OCI-LY1 (cell line): ENCODE data around the gene RRAS.

Experiments used
- CTCF ChIP-seq: fragments of 200-600 bp; sonication (generic), shearing (Covaris generic); IDR thresholded peaks from 2 replicates; pipeline ENCODE4 v1.5.1; 2017; ENCODE audit warnings: mild to moderate bottlenecking, antibody characterized with exemption, low read length, moderate library complexity, mixed read lengths
- EZH2 ChIP-seq: fragments of 200-600 bp; sonication (generic), shearing (Covaris generic); IDR thresholded peaks from 2 replicates; pipeline ENCODE4 v1.8.0; 2017; ENCODE audit warnings: borderline replicate concordance, mixed run types, mild to moderate bottlenecking, antibody characterized with exemption, low read length, moderate library complexity, mixed read lengths

- no peak for TF ChIP-seq CTCF
- TF ChIP-seq EZH2 = no peak
Measured at GRCh38 chr19:49685845-49686332, 45.9 kb upstream of the RRAS start.
